Activated T-helper 17 cell treated with anti-CD3 and anti-CD28 coated beads, Interleukin-2, amount 50 U/mL, for 72 hours (primary cell): ENCODE measurements around the gene LAMP2. TPM values are rescaled to one million over a fixed set of nuclear protein-coding genes. Genes with fewer than 3 reads are reported as not detected.
A peak's percentile ranks its signal among the peaks of the same experiment; 100 is the strongest.
"Not testable (repeated sequence)": the region's sequence is repeated elsewhere in the genome, so short reads cannot be mapped to it uniquely, and the experiment has no call there.

Experiments
- ATAC-seq: fragments of 150-1000 bp; cut with Tn5 transposase; replicated peaks from 2 replicates; pipeline ENCODE4 v1.10.0; 2021; ENCODE audit warnings: mild to moderate bottlenecking, moderate library complexity
- H3K27ac Mint-ChIP-seq: one replicate; pipeline ENCODE4 v1.8.0; 2022; ENCODE audit warnings: mixed read lengths
- H3K27me3 Mint-ChIP-seq: one replicate; pipeline ENCODE4 v1.8.0; 2022; ENCODE audit warnings: mixed read lengths
- H3K36me3 Mint-ChIP-seq: one replicate; pipeline ENCODE4 v1.8.0; 2022; ENCODE audit warnings: low read depth, mild to moderate bottlenecking, mixed read lengths
- H3K4me1 Mint-ChIP-seq: one replicate; pipeline ENCODE4 v1.8.0; 2022; ENCODE audit warnings: mixed read lengths
- H3K4me3 Mint-ChIP-seq: one replicate; pipeline ENCODE4 v1.8.0; 2022; ENCODE audit warnings: mild to moderate bottlenecking, mixed read lengths
- H3K9me3 Mint-ChIP-seq: one replicate; pipeline ENCODE4 v1.8.0; 2022; ENCODE audit warnings: mixed read lengths
- total RNA-seq, 2 donors: library from RNA; stranded (reverse); gene quantifications; one replicate each; pipeline ENCODE4 v1.2.3, GENCODE V29; 2022

Gene LAMP2
- 10 to 100 TPM; 28.7 to 35.4 TPM for total RNA-seq

- no peaks in the 10 kb centered on the region for H3K9me3 Mint-ChIP-seq
- no peaks in the 10 kb centered on the region for H3K27me3 Mint-ChIP-seq
- peak within 1 kb of the TSS; percentile 89 for H3K4me3 Mint-ChIP-seq
- peaks cover 5% of the 10 kb centered on the region for H3K4me1 Mint-ChIP-seq
- peak within 1 kb of the TSS; percentile 88 for H3K27ac Mint-ChIP-seq
- H3K36me3 Mint-ChIP-seq: peaks cover 7% of the 10 kb centered on the region
- ATAC-seq: peak; percentile 99
Observed at GRCh38 chrX:120468825-120469525, at the start of gene LAMP2. Gene LAMP2, minus strand, starts transcription at chrX:120469296. Its CDS starts 127 bp downstream, at chrX:120469169.

- H3K9me3 Mint-ChIP-seq: no peaks in the 10 kb centered on the region
- no peak overlapping the region for H3K27ac Mint-ChIP-seq
- H3K4me1 Mint-ChIP-seq: no peaks in the 10 kb centered on the region
- H3K27me3 Mint-ChIP-seq: no peaks in the 10 kb centered on the region
- H3K4me3 Mint-ChIP-seq: no peak overlapping the region
- H3K36me3 Mint-ChIP-seq: peaks cover 2% of the 10 kb centered on the region
- no peak for ATAC-seq
Observed at GRCh38 chrX:120517936-120518335, 48.8 kb upstream of the LAMP2 start.

GRCh38 chrX:120514236-120514635, 45.1 kb upstream of the LAMP2 start:
- no peak for ATAC-seq
- Mint-ChIP-seq H3K9me3 (no peaks in the 10 kb centered on the region), H3K27me3 (no peaks in the 10 kb centered on the region), H3K4me1 (no peaks in the 10 kb centered on the region), H3K36me3 (no peaks in the 10 kb centered on the region), H3K27ac (no peak overlapping the region), H3K4me3 (no peak overlapping the region)

GRCh38 chrX:120512627-120513026, 43.5 kb upstream of the LAMP2 start:
- Mint-ChIP-seq H3K9me3 (no peaks in the 10 kb centered on the region), H3K4me1 (no peaks in the 10 kb centered on the region), H3K27me3 (no peaks in the 10 kb centered on the region), H3K27ac (no peak overlapping the region), H3K36me3 (no peaks in the 10 kb centered on the region), H3K4me3 (no peak overlapping the region)
- no peak for ATAC-seq

GRCh38 chrX:120512222-120512621, 43.1 kb upstream of the LAMP2 start:
- H3K9me3 Mint-ChIP-seq: no peaks in the 10 kb centered on the region
- H3K27ac Mint-ChIP-seq: no peak overlapping the region
- ATAC-seq: no peak
- H3K27me3 Mint-ChIP-seq: no peaks in the 10 kb centered on the region
- no peak overlapping the region for H3K4me3 Mint-ChIP-seq
- H3K36me3 Mint-ChIP-seq: no peaks in the 10 kb centered on the region
- H3K4me1 Mint-ChIP-seq: no peaks in the 10 kb centered on the region

- no peak for ATAC-seq
- no peaks in the 10 kb centered on the region for H3K36me3 Mint-ChIP-seq
- H3K4me1 Mint-ChIP-seq: no peaks in the 10 kb centered on the region
Observed at GRCh38 chrX:120504569-120504968, 35.5 kb upstream of the LAMP2 start.

GRCh38 chrX:120499301-120500072, 30.4 kb upstream of the LAMP2 start:
- no peaks in the 10 kb centered on the region for H3K36me3 Mint-ChIP-seq
- H3K27me3 Mint-ChIP-seq: no peaks in the 10 kb centered on the region
- no peak overlapping the region for H3K4me3 Mint-ChIP-seq
- H3K9me3 Mint-ChIP-seq: no peaks in the 10 kb centered on the region
- H3K4me1 Mint-ChIP-seq: peaks cover 5% of the 10 kb centered on the region
- ATAC-seq: no peak
- peak overlapping the region; percentile 62 for H3K27ac Mint-ChIP-seq

More at GRCh38 chrX:120504569-120504968, 35.5 kb upstream of the LAMP2 start:
- H3K27me3 Mint-ChIP-seq: no peaks in the 10 kb centered on the region
- H3K4me3 Mint-ChIP-seq: no peak overlapping the region
- no peaks in the 10 kb centered on the region for H3K9me3 Mint-ChIP-seq
- H3K27ac Mint-ChIP-seq: no peak overlapping the region

GRCh38 chrX:120490119-120490518, 21.0 kb upstream of the LAMP2 start:
- not testable (repeated sequence) for H3K27me3 Mint-ChIP-seq, H3K36me3 Mint-ChIP-seq, H3K4me1 Mint-ChIP-seq, H3K27ac Mint-ChIP-seq, ATAC-seq, H3K4me3 Mint-ChIP-seq, H3K9me3 Mint-ChIP-seq

- H3K36me3 Mint-ChIP-seq: no peaks in the 10 kb centered on the region
- no peaks in the 10 kb centered on the region for H3K9me3 Mint-ChIP-seq
- peaks cover 4% of the 10 kb centered on the region for H3K4me1 Mint-ChIP-seq
- no peak for ATAC-seq
- no peak overlapping the region for H3K4me3 Mint-ChIP-seq
- H3K27me3 Mint-ChIP-seq: no peaks in the 10 kb centered on the region
- no peak overlapping the region for H3K27ac Mint-ChIP-seq
Observed at GRCh38 chrX:120486786-120487185, 17.7 kb upstream of the LAMP2 start.

GRCh38 chrX:120485638-120486520, 16.8 kb upstream of the LAMP2 start:
- H3K36me3 Mint-ChIP-seq: no peaks in the 10 kb centered on the region
- peaks cover 4% of the 10 kb centered on the region for H3K4me1 Mint-ChIP-seq
- ATAC-seq: peak; percentile 84
- H3K27ac Mint-ChIP-seq: peak overlapping the region; percentile 77
- H3K27me3 Mint-ChIP-seq: no peaks in the 10 kb centered on the region
- H3K9me3 Mint-ChIP-seq: no peaks in the 10 kb centered on the region
- H3K4me3 Mint-ChIP-seq: peak overlapping the region; percentile 76

- Mint-ChIP-seq H3K36me3 (no peaks in the 10 kb centered on the region), H3K27ac (peak overlapping the region; percentile 77), H3K27me3 (no peaks in the 10 kb centered on the region), H3K4me1 (peaks cover 4% of the 10 kb centered on the region), H3K4me3 (peak overlapping the region; percentile 76), H3K9me3 (no peaks in the 10 kb centered on the region)
- ATAC-seq: no peak
Observed at GRCh38 chrX:120485315-120485637, 16.2 kb upstream of the LAMP2 start.

GRCh38 chrX:120477453-120477852, 8.4 kb upstream of the LAMP2 start:
- Mint-ChIP-seq H3K36me3 (no peaks in the 10 kb centered on the region), H3K4me3 (no peak overlapping the region), H3K4me1 (no peaks in the 10 kb centered on the region), H3K27me3 (no peaks in the 10 kb centered on the region), H3K9me3 (no peaks in the 10 kb centered on the region), H3K27ac (no peak overlapping the region)
- ATAC-seq: peak; percentile 45

- H3K4me3 Mint-ChIP-seq: no peak overlapping the region
- ATAC-seq: no peak
- no peaks in the 10 kb centered on the region for H3K9me3 Mint-ChIP-seq
- no peaks in the 10 kb centered on the region for H3K36me3 Mint-ChIP-seq
- no peaks in the 10 kb centered on the region for H3K27me3 Mint-ChIP-seq
- no peaks in the 10 kb centered on the region for H3K4me1 Mint-ChIP-seq
- H3K27ac Mint-ChIP-seq: no peak overlapping the region
Observed at GRCh38 chrX:120476714-120477113, 7.6 kb upstream of the LAMP2 start.

- H3K4me3 Mint-ChIP-seq, ATAC-seq, H3K27me3 Mint-ChIP-seq, H3K27ac Mint-ChIP-seq, H3K4me1 Mint-ChIP-seq, H3K36me3 Mint-ChIP-seq, H3K9me3 Mint-ChIP-seq: not testable (repeated sequence)
Observed at GRCh38 chrX:120475447-120475846, 6.4 kb upstream of the LAMP2 start.
